ENCODE results near the gene TEX53. TPM values are rescaled to one million over a fixed set of nuclear protein-coding genes. Genes with fewer than 3 reads are reported as not detected.

Gene TEX53
- total and polyA plus RNA-seq, 4 donors = not detected

GRCh38 chr9:114643001-114643400, 14.6 kb downstream of the TEX53 start:
- H3K9ac ChIP-seq (ENCODE audit: insufficient read depth in 1 of 2, low read length in 2 of 2) = no peak overlapping the region
- ATAC-seq (ENCODE audit: insufficient read depth, low FRiP score) (no peak), DNase-seq (no peak)
- no peak overlapping the region for H3K4me3 ChIP-seq
- WGBS, 2 donors = 90 to 96% methylated on average over 8 of the region's 8 CpGs
- no peak overlapping the region for H3K27ac ChIP-seq (ENCODE audit: low read depth in 1 of 2, low read length in 1 of 2)
- TF ChIP-seq CTCF (IDR thresholded peaks at IDR 0.05; ENCODE audit: control extremely low read depth, extremely low read depth) = no peak
- H3K36me3 ChIP-seq (ENCODE audit: control insufficient read depth in 4 of 4, insufficient read depth in 4 of 4, low read length in 4 of 4) = peaks cover 7 to 41% (median 31%) of the 10 kb centered on the region in 4 donors
- H3K4me1 ChIP-seq (ENCODE audit: control insufficient read depth in 5 of 5, insufficient read depth in 5 of 5, low read length in 5 of 5) = no peaks in the 10 kb centered on the region
- peaks cover 0 to 3% (median under 1%) of the 10 kb centered on the region in 4 donors for H3K9me3 ChIP-seq (ENCODE audit: control insufficient read depth in 4 of 4, insufficient read depth in 3 of 4, low read length in 3 of 4)
- H3K27me3 ChIP-seq (ENCODE audit: control insufficient read depth in 3 of 3, insufficient read depth in 3 of 3, low read length in 2 of 3) = no peaks in the 10 kb centered on the region

GRCh38 chr9:114641967-114642366, 15.6 kb downstream of the TEX53 start:
- TF ChIP-seq CTCF (IDR thresholded peaks at IDR 0.05; ENCODE audit: control extremely low read depth, extremely low read depth) = no peak
- Histone ChIP-seq H3K4me1 (ENCODE audit: control insufficient read depth in 5 of 5, insufficient read depth in 5 of 5, low read length in 5 of 5) (no peaks in the 10 kb centered on the region), H3K27me3 (ENCODE audit: control insufficient read depth in 3 of 3, insufficient read depth in 3 of 3, low read length in 2 of 3) (no peaks in the 10 kb centered on the region), H3K9ac (ENCODE audit: insufficient read depth in 1 of 2, low read length in 2 of 2) (no peak overlapping the region), H3K27ac (ENCODE audit: low read depth in 1 of 2, low read length in 1 of 2) (no peak overlapping the region), H3K9me3 (ENCODE audit: control insufficient read depth in 4 of 4, insufficient read depth in 3 of 4, low read length in 3 of 4) (no peaks in the 10 kb centered on the region), H3K4me3 (no peak overlapping the region), H3K36me3 (ENCODE audit: control insufficient read depth in 4 of 4, insufficient read depth in 4 of 4, low read length in 4 of 4) (peaks cover 7 to 38% (median 29%) of the 10 kb centered on the region in 4 donors)
- DNase-seq = no peak
- WGBS, 2 donors = 34 to 60% methylated on average over 1 of the region's 1 CpG
- ATAC-seq (ENCODE audit: insufficient read depth, low FRiP score) = no peak

GRCh38 chr9:114638404-114638803, 19.2 kb downstream of the TEX53 start:
- peaks cover 3 to 34% (median 20%) of the 10 kb centered on the region in 4 donors for H3K36me3 ChIP-seq (ENCODE audit: control insufficient read depth in 4 of 4, insufficient read depth in 4 of 4, low read length in 4 of 4)
- no peak for TF ChIP-seq CTCF (IDR thresholded peaks at IDR 0.05; ENCODE audit: control extremely low read depth, extremely low read depth)
- no peak overlapping the region for H3K4me3 ChIP-seq
- H3K9me3 ChIP-seq (ENCODE audit: control insufficient read depth in 4 of 4, insufficient read depth in 3 of 4, low read length in 3 of 4) = peaks cover 0 to 2% (median 0%) of the 10 kb centered on the region in 4 donors
- H3K4me1 ChIP-seq (ENCODE audit: control insufficient read depth in 5 of 5, insufficient read depth in 5 of 5, low read length in 5 of 5) = no peaks in the 10 kb centered on the region
- H3K9ac ChIP-seq (ENCODE audit: insufficient read depth in 1 of 2, low read length in 2 of 2) = no peak overlapping the region
- no peak overlapping the region for H3K27ac ChIP-seq (ENCODE audit: low read depth in 1 of 2, low read length in 1 of 2)
- no peaks in the 10 kb centered on the region for H3K27me3 ChIP-seq (ENCODE audit: control insufficient read depth in 3 of 3, insufficient read depth in 3 of 3, low read length in 2 of 3)
- WGBS, 2 donors = 95 to 98% methylated on average over 8 of the region's 8 CpGs
- no peak for DNase-seq
- no peak for ATAC-seq (ENCODE audit: insufficient read depth, low FRiP score)

GRCh38 chr9:114634387-114634786, 23.2 kb downstream of the TEX53 start:
- Histone ChIP-seq H3K9ac (ENCODE audit: insufficient read depth in 1 of 2, low read length in 2 of 2) (no peak overlapping the region), H3K27ac (ENCODE audit: low read depth in 1 of 2, low read length in 1 of 2) (no peak overlapping the region), H3K27me3 (ENCODE audit: control insufficient read depth in 3 of 3, insufficient read depth in 3 of 3, low read length in 2 of 3) (no peaks in the 10 kb centered on the region), H3K4me1 (ENCODE audit: control insufficient read depth in 5 of 5, insufficient read depth in 5 of 5, low read length in 5 of 5) (no peaks in the 10 kb centered on the region), H3K4me3 (no peak overlapping the region), H3K36me3 (ENCODE audit: control insufficient read depth in 4 of 4, insufficient read depth in 4 of 4, low read length in 4 of 4) (peaks cover 0 to 39% (median 30%) of the 10 kb centered on the region in 4 donors), H3K9me3 (ENCODE audit: control insufficient read depth in 4 of 4, insufficient read depth in 3 of 4, low read length in 3 of 4) (peaks cover 0 to 2% (median 0%) of the 10 kb centered on the region in 4 donors)
- DNase-seq = no peak
- ATAC-seq (ENCODE audit: insufficient read depth, low FRiP score) = no peak
- 90 to 96% methylated on average over 6 of the region's 6 CpGs for WGBS, 2 donors
- TF ChIP-seq CTCF (IDR thresholded peaks at IDR 0.05; ENCODE audit: control extremely low read depth, extremely low read depth) = no peak
